KMS-11 (cell line): ENCODE results near the gene ZBED2.

ENCODE experiments used
- H2AFZ ChIP-seq: fragments of 200-600 bp; sonication (generic); 2 replicates; pipeline ENCODE4 v1.6.1; 2016; ENCODE audit warnings: antibody characterized with exemption, mixed run types, low read depth
- H3K27ac ChIP-seq: fragments of 200-600 bp; sonication (generic); 2 replicates; pipeline ENCODE4 v1.6.1; 2016; ENCODE audit warnings: mild to moderate bottlenecking, mixed run types
- H3K27me3 ChIP-seq: fragments of 200-600 bp; sonication (generic); 2 replicates; pipeline ENCODE4 v1.6.1; 2017; ENCODE audit warnings: mild to moderate bottlenecking, low read depth, mixed run types, moderate library complexity; ENCODE audit not compliant: insufficient read depth
- H3K36me3 ChIP-seq: fragments of 200-600 bp; sonication (generic); 2 replicates; pipeline ENCODE4 v1.6.1; 2017; ENCODE audit warnings: mild to moderate bottlenecking, mixed run types; ENCODE audit not compliant: insufficient read depth
- H3K4me1 ChIP-seq: fragments of 200-600 bp; sonication (generic); 2 replicates; pipeline ENCODE4 v1.6.1; 2016; ENCODE audit warnings: mild to moderate bottlenecking, low read depth, mixed run types; ENCODE audit not compliant: poor library complexity, severe bottlenecking
- H3K4me2 ChIP-seq: fragments of 200-600 bp; sonication (generic); 2 replicates; pipeline ENCODE4 v1.7.0; 2016; ENCODE audit warnings: mild to moderate bottlenecking, mixed run types
- H3K4me3 ChIP-seq: fragments of 200-600 bp; sonication (generic); IDR thresholded peaks from 2 replicates; pipeline ENCODE4 v1.6.1; 2017; ENCODE audit warnings: low read depth, low read length, mixed read lengths; ENCODE audit not compliant: insufficient read depth
- H3K79me2 ChIP-seq: fragments of 200-600 bp; sonication (generic); 2 replicates; pipeline ENCODE4 v1.6.1; 2016; ENCODE audit warnings: low read depth, mixed run types; ENCODE audit not compliant: insufficient read depth
- H3K9ac ChIP-seq: fragments of 200-600 bp; sonication (generic); 2 replicates; pipeline ENCODE4 v1.6.1; 2016; ENCODE audit warnings: mild to moderate bottlenecking, mixed run types
- H4K20me1 ChIP-seq: fragments of 200-600 bp; sonication (generic); 2 replicates; pipeline ENCODE4 v1.6.1; 2016; ENCODE audit warnings: mild to moderate bottlenecking, mixed run types; ENCODE audit not compliant: insufficient read depth
- TF ChIP-seq, protein P1 (sequence below): fragments of 200-600 bp; sonication (generic); conservative IDR thresholded peaks from 2 replicates; pipeline ENCODE4 v1.6.1; 2017; ENCODE audit warnings: low read depth, mild to moderate bottlenecking, antibody characterized with exemption, low read length, moderate library complexity, mixed read lengths

ZBED2 gene

DNA sequence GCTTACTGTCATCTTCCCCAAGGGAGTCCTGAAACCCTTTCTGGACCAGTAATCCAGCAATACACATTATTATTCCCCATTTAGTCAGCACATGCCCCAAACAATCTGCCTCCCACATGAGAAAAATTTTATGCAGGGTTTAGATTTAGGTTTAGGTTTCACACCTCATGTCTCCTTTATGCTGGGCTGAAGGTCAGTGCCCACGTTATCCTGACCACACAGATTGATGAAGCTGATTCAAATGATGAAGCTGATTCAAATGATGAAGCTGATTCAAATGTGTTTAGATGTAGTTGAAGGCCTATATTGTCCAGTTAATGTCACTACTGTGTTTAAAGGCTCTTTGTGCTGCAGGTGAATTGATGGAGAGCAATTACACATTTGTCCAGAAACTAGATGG lies 18.1 kb upstream of the ZBED2 start:
- Histone ChIP-seq H4K20me1 (no peaks in the 10 kb centered on the region), H3K4me3 (no peak overlapping the region), H3K9ac (no peak overlapping the region), H3K79me2 (no peaks in the 10 kb centered on the region), H2AFZ (no peak overlapping the region), H3K27ac (no peak overlapping the region), H3K4me2 (no peak overlapping the region), H3K27me3 (no peaks in the 10 kb centered on the region), H3K4me1 (no peaks in the 10 kb centered on the region), H3K36me3 (no peaks in the 10 kb centered on the region)
- TF ChIP-seq, protein P1, sequence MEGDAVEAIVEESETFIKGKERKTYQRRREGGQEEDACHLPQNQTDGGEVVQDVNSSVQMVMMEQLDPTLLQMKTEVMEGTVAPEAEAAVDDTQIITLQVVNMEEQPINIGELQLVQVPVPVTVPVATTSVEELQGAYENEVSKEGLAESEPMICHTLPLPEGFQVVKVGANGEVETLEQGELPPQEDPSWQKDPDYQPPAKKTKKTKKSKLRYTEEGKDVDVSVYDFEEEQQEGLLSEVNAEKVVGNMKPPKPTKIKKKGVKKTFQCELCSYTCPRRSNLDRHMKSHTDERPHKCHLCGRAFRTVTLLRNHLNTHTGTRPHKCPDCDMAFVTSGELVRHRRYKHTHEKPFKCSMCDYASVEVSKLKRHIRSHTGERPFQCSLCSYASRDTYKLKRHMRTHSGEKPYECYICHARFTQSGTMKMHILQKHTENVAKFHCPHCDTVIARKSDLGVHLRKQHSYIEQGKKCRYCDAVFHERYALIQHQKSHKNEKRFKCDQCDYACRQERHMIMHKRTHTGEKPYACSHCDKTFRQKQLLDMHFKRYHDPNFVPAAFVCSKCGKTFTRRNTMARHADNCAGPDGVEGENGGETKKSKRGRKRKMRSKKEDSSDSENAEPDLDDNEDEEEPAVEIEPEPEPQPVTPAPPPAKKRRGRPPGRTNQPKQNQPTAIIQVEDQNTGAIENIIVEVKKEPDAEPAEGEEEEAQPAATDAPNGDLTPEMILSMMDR, result no peak

DNA sequence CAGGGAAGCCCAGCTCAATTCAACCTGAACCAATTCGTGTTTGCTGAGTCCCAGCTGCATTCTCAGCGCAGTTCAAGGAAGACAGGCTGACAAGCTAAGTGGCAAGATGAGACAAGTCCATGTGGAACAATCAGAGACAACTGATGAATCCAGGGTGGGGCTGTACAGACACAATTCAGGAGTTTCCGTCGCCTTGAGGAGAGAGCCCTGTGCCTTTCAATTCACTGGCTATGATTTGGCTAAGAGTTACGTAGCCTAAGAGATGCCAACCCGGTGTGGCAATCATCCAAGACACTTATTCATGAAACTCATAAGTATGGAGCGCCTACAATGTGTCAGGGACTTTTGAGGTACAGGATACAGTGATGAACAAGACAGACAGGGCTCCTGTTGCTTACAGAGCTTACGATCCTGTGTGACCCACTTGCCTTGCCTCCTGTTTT lies 15.5 kb upstream of the ZBED2 start:
- no peak overlapping the region for H3K4me2 ChIP-seq
- TF ChIP-seq, protein P1, result no peak
- no peaks in the 10 kb centered on the region for H3K36me3 ChIP-seq
- H3K27me3 ChIP-seq, result no peaks in the 10 kb centered on the region
- H3K27ac ChIP-seq, result no peak overlapping the region
- H4K20me1 ChIP-seq, result no peaks in the 10 kb centered on the region
- no peak overlapping the region for H2AFZ ChIP-seq
- H3K4me1 ChIP-seq, result no peaks in the 10 kb centered on the region
- no peak overlapping the region for H3K4me3 ChIP-seq
- no peaks in the 10 kb centered on the region for H3K79me2 ChIP-seq
- H3K9ac ChIP-seq, result no peak overlapping the region

DNA sequence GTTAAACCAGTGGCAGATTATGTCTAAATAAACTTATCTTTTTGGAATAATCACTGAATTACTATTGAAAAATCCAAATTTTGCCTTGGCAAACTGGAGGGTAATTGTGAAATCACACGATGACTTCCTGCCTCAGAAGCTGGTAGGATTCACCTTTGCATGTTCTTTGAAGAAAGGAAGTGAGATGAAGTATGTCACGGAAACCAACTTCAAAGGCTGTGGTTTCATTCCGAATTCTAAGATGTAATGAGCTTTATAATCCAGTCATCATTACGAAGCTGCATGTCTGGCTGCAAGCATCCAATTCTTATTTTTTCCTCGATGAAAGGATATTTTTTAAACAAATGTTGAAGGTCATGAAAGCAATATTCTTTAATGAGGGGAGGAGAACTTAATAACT lies 15.0 kb upstream of the ZBED2 start:
- Histone ChIP-seq H3K4me3 (no peak overlapping the region), H3K4me2 (no peak overlapping the region), H3K27ac (no peak overlapping the region), H3K4me1 (no peaks in the 10 kb centered on the region), H3K36me3 (no peaks in the 10 kb centered on the region), H3K27me3 (no peaks in the 10 kb centered on the region), H2AFZ (no peak overlapping the region), H4K20me1 (no peaks in the 10 kb centered on the region), H3K79me2 (no peaks in the 10 kb centered on the region), H3K9ac (no peak overlapping the region)
- TF ChIP-seq, protein P1, result no peak

DNA sequence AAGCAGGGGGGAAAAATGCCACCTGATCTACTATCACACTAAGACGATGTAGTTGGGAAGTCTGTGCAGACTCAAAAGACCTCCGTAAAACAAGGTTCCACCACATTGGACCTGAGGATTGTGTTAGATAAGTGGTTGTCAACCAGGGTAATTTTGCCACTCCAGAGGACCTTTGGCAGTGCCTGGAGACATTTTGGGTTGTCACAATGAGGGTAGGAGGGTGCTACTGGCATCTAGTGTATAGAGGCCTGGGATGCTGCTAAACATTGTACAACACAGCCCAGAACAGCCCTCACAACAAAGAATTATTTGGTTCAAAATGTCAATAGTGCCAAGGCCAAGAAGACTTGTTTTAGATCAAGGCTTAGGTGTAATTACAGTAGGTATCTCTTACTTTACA lies 14.6 kb upstream of the ZBED2 start:
- no peaks in the 10 kb centered on the region for H3K36me3 ChIP-seq
- no peak overlapping the region for H3K4me2 ChIP-seq
- no peaks in the 10 kb centered on the region for H4K20me1 ChIP-seq
- no peak overlapping the region for H3K27ac ChIP-seq
- no peak overlapping the region for H3K9ac ChIP-seq
- no peaks in the 10 kb centered on the region for H3K4me1 ChIP-seq
- TF ChIP-seq, protein P1, result no peak
- no peaks in the 10 kb centered on the region for H3K27me3 ChIP-seq
- no peak overlapping the region for H2AFZ ChIP-seq
- H3K4me3 ChIP-seq, result no peak overlapping the region
- no peaks in the 10 kb centered on the region for H3K79me2 ChIP-seq
